Measurements from ENCODE around the gene SDK1. TPM values are rescaled to one million over a fixed set of nuclear protein-coding genes. Genes with fewer than 3 reads are reported as not detected.

The SDK1 gene
- total RNA-seq, 1 donor = 0.36 TPM

GRCh38 chr7:4042402-4043045 is 741.5 kb downstream of the SDK1 start:
- Histone ChIP-seq H3K36me3 (ENCODE audit: insufficient read depth, low read length) (no peaks in the 10 kb centered on the region), H3K27ac (ENCODE audit: low read depth, low read length) (no peak overlapping the region), H3K4me1 (ENCODE audit: insufficient read depth, low read length) (no peaks in the 10 kb centered on the region), H3K79me2 (ENCODE audit: insufficient read depth, low read length) (no peaks in the 10 kb centered on the region), H3K4me3 (ENCODE audit: insufficient read depth, low read length) (no peak overlapping the region), H4K20me1 (ENCODE audit: insufficient read depth, low read length) (no peaks in the 10 kb centered on the region), H3K9me3 (ENCODE audit: low read depth, low read length) (no peaks in the 10 kb centered on the region), H3K4me2 (ENCODE audit: insufficient read depth, low read length) (no peak overlapping the region), H3K27me3 (ENCODE audit: insufficient read depth, low read length) (no peaks in the 10 kb centered on the region), H2AFZ (ENCODE audit: low read length) (no peak overlapping the region)
- no peak for DNase-seq (ENCODE audit: insufficient read length, low spot score, missing footprints)
- no peak for TF ChIP-seq CTCF (IDR thresholded peaks at IDR 0.05; ENCODE audit: extremely low read depth, low read depth, low read length)

- Histone ChIP-seq H3K4me3 (ENCODE audit: insufficient read depth, low read length) (no peak overlapping the region), H3K4me1 (ENCODE audit: insufficient read depth, low read length) (no peaks in the 10 kb centered on the region), H3K27ac (ENCODE audit: low read depth, low read length) (no peak overlapping the region), H3K79me2 (ENCODE audit: insufficient read depth, low read length) (no peaks in the 10 kb centered on the region), H3K9me3 (ENCODE audit: low read depth, low read length) (no peaks in the 10 kb centered on the region), H3K36me3 (ENCODE audit: insufficient read depth, low read length) (no peaks in the 10 kb centered on the region), H3K27me3 (ENCODE audit: insufficient read depth, low read length) (no peaks in the 10 kb centered on the region), H2AFZ (ENCODE audit: low read length) (no peak overlapping the region), H3K4me2 (ENCODE audit: insufficient read depth, low read length) (no peak overlapping the region), H4K20me1 (ENCODE audit: insufficient read depth, low read length) (no peaks in the 10 kb centered on the region)
- DNase-seq (ENCODE audit: insufficient read length, low spot score, missing footprints) = no peak
- TF ChIP-seq CTCF (IDR thresholded peaks at IDR 0.05; ENCODE audit: extremely low read depth, low read depth, low read length) = no peak
Observed at GRCh38 chr7:4043988-4044387, 742.9 kb downstream of the SDK1 start.

- TF ChIP-seq CTCF (IDR thresholded peaks at IDR 0.05; ENCODE audit: extremely low read depth, low read depth, low read length) = no peak
- Histone ChIP-seq H3K27ac (ENCODE audit: low read depth, low read length) (no peak overlapping the region), H3K4me3 (ENCODE audit: insufficient read depth, low read length) (no peak overlapping the region), H3K4me2 (ENCODE audit: insufficient read depth, low read length) (no peak overlapping the region), H3K27me3 (ENCODE audit: insufficient read depth, low read length) (no peaks in the 10 kb centered on the region), H3K79me2 (ENCODE audit: insufficient read depth, low read length) (no peaks in the 10 kb centered on the region), H2AFZ (ENCODE audit: low read length) (no peak overlapping the region), H3K9me3 (ENCODE audit: low read depth, low read length) (no peaks in the 10 kb centered on the region), H3K36me3 (ENCODE audit: insufficient read depth, low read length) (no peaks in the 10 kb centered on the region), H3K4me1 (ENCODE audit: insufficient read depth, low read length) (no peaks in the 10 kb centered on the region), H4K20me1 (ENCODE audit: insufficient read depth, low read length) (no peaks in the 10 kb centered on the region)
- no peak for DNase-seq (ENCODE audit: insufficient read length, low spot score, missing footprints)
Observed at GRCh38 chr7:4045450-4045849, 744.4 kb downstream of the SDK1 start.

- Histone ChIP-seq H2AFZ (ENCODE audit: low read length) (no peak overlapping the region), H3K27me3 (ENCODE audit: insufficient read depth, low read length) (no peaks in the 10 kb centered on the region), H3K4me2 (ENCODE audit: insufficient read depth, low read length) (no peak overlapping the region), H3K79me2 (ENCODE audit: insufficient read depth, low read length) (no peaks in the 10 kb centered on the region), H3K4me1 (ENCODE audit: insufficient read depth, low read length) (no peaks in the 10 kb centered on the region), H3K9me3 (ENCODE audit: low read depth, low read length) (no peaks in the 10 kb centered on the region), H3K36me3 (ENCODE audit: insufficient read depth, low read length) (no peaks in the 10 kb centered on the region), H3K27ac (ENCODE audit: low read depth, low read length) (no peak overlapping the region), H3K4me3 (ENCODE audit: insufficient read depth, low read length) (no peak overlapping the region), H4K20me1 (ENCODE audit: insufficient read depth, low read length) (no peaks in the 10 kb centered on the region)
- DNase-seq (ENCODE audit: insufficient read length, low spot score, missing footprints) = no peak
- no peak for TF ChIP-seq CTCF (IDR thresholded peaks at IDR 0.05; ENCODE audit: extremely low read depth, low read depth, low read length)
Observed at GRCh38 chr7:4045975-4046374, 744.9 kb downstream of the SDK1 start.

All from osteoblast (primary cell).